ENCODE measurements around the gene ISL2.

GRCh38 chr15:76340803-76341365, 4.3 kb downstream of the ISL2 start:
- TF ChIP-seq CTCF (IDR thresholded peaks at IDR 0.05; ENCODE audit: low read depth, low read length) (no peak), MAX (IDR thresholded peaks at IDR 0.05; ENCODE audit: low read depth, low read length) (no peak), POLR2A (IDR thresholded peaks at IDR 0.05; ENCODE audit: extremely low read depth, insufficient read length) (no peak), MYC (IDR thresholded peaks at IDR 0.05; ENCODE audit: low read depth, low read length) (no peak)

All from NB4 (cell line).